G401 (cell line): ENCODE data around the gene TAT. TPM values are rescaled to one million over a fixed set of nuclear protein-coding genes. Genes with fewer than 3 reads are reported as not detected.
A peak's percentile ranks its signal among the peaks of the same experiment; 100 is the strongest.
"Not testable (repeated sequence)": the region's sequence is repeated elsewhere in the genome, so short reads cannot be mapped to it uniquely, and the experiment has no call there.

Experiments used
- DNase-seq: peaks from one replicate; pipeline ENCODE4 v3.0.0-alpha.2; 2015; ENCODE audit warnings: low spot score
- in situ Hi-C: cut with HindIII; loops from 2 replicates; pipeline ENCODE4 v1.10.0; 2016; ENCODE audit warnings: low sequenced_read_pairs, mixed read lengths
- total RNA-seq: library from RNA; depleted of rRNA; stranded (reverse); fragments of >200 nt; shearing (Covaris generic); gene quantifications from 2 replicates; pipeline ENCODE4 v1.2.3, GENCODE V29; 2014; rRNA removed

TAT gene
- not detected in 2 replicates for total RNA-seq

DNA sequence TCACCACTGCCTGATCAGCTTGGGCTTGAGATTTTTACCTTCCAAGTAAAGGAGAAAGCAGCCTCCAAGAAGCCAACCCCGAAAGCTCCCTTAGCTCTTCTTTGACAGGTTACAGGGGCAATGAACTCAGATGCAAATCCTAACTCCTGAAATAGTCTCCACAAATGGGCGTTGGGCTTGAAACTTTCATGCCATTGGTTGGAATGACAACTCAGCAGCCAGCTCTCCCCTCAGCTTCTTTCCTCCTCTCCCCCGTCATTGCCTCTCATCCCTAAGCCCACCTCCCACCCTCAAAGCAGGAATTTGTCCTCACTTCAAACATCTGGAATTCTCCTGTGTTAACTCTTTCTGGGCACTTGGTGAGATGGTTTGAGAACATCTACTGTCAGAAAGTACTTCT lies at the start of gene TAT:
TSS of gene TAT (minus strand) at position 122 of the 400 bp plus-strand sequence. CDS start 677 bp downstream, outside the sequence.
- no peak for DNase-seq
- in situ Hi-C loops = no loop called here

DNA sequence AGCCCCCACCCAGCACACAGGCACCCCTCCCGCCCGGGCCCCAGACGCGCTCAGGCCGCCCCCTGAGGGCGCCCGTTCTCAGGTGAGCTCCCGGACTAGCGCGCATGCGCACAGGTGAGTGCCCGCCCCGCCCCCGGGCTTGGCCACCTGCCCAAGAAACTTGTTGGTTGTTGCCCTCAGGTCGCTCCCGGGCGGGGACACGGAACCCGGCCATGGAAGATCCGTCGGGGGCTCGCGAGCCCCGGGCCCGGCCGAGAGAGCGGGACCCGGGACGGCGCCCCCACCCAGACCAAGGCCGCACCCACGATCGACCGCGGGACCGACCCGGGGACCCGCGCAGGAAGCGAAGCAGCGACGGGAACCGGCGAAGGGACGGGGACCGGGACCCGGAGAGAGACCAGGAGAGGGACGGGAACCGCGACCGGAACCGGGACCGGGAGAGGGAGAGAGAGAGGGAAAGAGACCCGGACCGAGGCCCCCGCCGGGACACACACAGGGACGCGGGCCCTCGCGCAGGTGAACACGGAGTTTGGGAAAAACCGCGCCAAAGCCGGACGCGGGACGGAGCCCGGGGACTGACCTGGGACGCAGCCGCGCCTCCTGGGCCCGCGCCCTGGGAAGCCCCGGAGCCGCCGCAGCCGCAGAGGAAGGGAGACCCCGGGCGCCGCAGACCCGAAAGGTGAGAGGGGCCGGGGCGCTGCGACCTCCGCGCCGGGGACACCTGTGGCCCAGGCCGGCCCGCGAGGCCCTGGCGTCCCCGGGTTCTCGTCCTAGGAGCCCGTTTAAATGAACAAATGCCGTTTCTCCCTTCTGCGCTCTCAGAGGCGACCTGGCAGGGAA lies 49.3 kb upstream of the TAT start, which contains the start of gene MARVELD3:
TSS of gene MARVELD3 (plus strand) at position 167 of the 840 bp plus-strand sequence. CDS start at position 213, 46 bp downstream.
- DNase-seq = no peak
- in situ Hi-C loops = no loop called here

DNA sequence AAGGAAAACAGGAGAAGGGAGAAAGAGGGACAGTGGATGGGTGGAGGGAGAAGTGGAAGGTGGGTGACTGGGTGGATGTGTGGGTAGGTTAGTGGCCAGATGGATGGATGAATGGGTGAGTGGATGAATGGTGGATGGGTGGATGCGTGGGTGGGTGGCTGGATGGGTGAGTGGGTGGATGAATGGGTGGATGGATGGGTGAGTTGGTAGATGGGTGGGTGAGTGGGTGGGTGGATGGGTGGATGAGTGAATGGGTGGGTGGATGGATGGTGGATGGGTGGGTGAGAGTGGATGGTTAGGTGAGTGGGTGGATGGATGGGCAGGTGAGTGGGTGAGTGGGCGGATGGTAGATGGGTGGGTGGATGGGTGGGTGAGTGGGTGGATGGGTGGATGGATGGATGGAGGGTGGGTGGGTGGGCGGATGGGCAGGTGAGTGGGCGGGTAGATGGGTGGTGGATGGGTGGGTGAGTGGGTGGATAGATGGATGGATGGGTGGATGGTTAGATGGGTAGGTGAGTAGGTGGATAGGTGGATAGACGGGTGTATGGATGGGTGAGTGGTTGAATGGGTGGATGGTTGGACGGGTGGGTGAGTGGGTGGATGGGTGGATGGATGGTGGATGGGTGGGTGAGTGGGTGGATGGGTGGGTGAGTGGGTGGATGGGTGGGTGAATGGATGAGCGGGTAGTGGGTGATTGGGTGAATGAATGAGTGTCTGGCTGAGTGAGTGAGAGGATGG lies 48.4 kb upstream of the TAT start:
- in situ Hi-C loops = no loop called here
- no peak for DNase-seq

DNA sequence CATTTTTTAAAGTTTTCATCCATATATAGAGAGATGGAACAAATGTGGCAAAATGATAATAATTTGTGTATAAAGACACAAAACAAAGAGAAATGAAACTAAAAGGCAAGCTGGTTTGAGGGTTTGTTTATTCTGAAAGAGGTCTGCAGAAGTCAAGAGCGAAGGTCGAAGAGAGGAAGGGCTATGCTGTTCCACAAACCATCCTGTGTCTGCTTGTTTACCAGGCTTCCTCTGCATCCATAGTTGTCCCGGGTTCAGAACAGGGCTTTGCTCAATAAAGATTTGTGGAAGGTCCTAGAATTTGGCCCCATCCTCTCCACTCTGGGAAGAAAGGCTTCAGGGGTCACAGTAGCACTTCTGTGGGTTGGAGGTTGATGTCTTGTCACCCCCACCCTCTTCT lies 46.7 kb upstream of the TAT start:
- in situ Hi-C loops = no loop called here
- DNase-seq = no peak

DNA sequence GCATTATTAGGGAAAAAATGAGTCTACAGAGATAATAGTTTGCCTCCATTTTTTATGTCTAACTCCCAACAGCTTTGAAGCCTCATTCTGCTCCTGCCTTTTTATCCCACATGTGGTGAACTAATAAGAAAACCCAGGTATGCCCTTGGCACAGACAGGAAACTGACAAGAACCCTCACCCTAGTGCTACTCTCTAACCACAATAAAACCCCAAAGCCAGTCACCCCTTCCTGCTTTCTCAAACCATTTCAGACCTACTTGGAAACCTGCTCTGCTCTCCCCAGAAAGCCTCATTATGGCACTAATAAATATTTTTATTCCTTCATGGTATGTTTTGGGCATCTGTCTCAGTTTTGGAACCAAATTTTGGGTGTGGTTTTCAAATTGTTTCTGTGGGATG lies 45.2 kb upstream of the TAT start:
- in situ Hi-C loops = no loop called here
- no peak for DNase-seq

DNA sequence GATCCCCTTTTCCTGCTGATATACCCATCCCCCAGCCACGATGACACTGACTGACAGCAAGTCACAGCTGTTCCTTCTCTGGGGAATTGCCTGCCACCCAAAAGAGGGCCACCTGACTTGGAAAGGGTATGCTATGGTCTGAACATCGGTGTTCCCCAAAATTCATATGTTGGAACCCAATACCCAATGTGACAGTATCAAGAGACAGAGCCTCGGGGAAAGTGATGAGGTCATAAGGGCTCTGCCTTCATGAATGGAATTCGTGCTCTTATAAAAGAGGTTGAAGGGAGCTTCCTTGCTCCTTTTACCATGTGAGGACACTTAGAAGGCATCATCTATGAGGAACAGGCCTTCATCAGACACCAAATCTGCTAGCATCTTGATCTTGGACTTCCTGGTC lies 41.5 kb upstream of the TAT start:
- in situ Hi-C loops = no loop called here
- no peak for DNase-seq

DNA sequence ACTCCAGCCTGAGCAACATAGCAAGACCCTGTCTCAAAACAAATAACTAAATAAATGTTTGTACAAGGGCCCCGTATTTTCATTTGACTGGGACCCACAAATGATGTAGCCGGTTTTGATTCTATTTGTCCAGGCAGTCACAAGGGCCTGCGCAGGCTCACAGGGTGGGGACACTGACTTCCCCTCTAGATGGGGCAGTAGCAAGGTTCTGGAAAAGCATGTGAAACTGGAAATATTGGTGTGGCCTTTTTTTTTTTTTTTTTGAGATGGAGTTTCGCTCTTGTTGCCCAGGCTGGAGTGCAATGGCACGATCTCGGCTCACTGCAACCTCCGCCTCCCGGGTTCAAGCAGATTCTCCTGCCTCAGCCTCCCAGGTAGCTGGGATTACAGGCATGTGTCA lies 38.1 kb upstream of the TAT start:
- in situ Hi-C loops, DNase-seq: not testable (repeated sequence)

DNA sequence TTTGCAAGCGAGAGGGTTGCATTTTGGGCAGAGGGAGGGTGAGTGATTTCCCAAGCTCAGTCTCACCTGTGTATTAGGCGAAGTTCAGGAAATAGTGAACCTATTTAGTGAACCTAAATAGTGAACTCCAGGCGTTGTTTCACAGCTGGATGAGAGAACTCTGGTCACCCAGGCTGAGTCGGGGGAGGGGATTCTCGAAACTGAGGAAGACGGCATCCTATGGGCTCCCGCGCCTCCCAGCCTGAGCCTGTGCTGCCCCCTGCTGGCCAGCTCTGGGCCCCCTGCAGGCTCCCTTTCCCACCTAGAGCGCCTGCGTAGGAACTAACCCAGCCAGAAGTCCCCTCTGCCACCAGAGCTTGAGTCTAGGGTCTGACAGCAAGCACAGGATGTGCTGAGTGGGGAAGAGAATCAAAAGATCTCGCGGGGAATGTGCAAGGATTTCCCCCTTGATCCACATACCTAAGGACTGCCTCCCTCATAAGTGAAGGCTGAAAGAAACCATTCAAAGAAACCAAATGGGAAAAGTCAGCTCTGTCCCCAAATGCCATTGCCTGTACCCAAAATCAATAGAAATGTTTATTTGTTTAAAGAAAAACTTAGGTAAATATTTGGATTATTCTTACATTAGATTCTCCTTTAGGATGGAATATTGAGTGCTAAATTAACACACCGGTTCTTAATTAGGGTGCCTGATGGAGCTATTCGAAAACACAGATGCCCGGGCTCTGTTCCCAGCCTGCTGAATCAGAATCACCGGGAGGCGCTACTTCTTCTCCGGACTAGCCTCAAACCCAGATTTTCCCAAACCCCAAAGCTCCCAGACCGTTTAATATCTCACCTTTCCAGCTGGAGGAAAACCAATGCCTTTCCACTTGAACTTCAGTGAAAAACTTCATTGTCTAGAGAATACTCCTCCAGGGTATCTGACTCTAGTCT lies 34.3 kb upstream of the TAT start:
- peak; percentile 13 for DNase-seq

DNA sequence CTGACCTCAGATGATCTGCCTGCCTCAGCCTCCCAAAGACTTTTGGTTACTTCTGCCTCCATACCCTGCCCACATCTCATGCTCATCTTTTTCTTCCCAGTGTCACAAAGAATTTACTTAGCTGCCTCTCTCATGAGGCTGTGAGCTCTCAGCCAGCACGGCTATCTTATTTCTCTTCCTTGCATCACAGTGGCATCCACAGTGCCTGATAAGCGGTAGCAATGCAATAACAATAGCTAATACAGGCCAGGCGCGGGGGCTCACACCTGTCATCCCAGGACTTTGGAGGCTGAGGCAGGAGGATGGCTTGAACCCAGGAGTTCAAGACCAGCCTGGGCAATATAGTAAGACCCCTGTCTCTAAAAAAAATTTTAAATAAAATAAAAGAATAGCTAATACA lies 33.6 kb upstream of the TAT start:
- in situ Hi-C loops = no loop called here
- DNase-seq = no peak

More for the DNA sequence above, 34.3 kb upstream of the TAT start:
- in situ Hi-C loops = no loop called here

DNA sequence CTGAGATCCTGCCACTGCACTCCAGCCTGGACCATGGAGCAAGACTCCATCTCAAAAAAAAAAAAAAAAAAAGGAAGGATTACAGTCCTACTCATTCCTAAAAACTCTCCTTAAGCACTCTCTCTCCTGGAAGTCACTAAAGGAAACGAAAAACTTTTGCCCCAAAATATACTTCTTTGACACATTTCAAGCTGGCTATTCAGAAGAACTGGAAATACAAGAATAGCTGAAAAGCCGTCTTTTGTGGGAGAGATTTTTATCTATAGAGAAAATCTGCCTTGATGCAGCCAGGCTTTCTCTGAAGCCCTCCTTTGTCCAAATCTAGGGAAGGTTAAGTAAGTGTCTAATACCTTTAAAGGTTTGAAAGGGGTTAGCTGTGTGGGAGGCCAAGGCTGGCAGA lies 32.2 kb upstream of the TAT start:
- in situ Hi-C loops = no loop called here
- DNase-seq = no peak

DNA sequence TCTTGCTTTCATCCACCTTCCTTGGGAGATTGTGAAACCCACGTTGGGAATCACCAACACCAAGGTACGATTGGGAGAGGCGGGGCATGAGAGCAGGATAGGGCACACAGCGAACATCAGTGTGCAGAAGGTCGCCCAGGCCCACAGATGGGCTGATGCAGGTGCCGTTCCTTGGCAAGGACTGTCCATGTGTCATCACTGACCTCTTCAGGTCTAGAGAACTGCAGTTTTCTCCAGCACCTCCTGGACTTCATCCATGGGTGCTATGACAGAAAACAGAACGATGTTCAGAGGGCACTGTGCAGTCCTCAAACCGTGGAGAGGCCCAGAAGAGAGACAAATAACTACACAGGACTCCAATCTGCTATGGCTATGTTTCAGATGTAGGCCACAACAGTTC lies 23.9 kb upstream of the TAT start:
- in situ Hi-C loops = no loop called here

DNA sequence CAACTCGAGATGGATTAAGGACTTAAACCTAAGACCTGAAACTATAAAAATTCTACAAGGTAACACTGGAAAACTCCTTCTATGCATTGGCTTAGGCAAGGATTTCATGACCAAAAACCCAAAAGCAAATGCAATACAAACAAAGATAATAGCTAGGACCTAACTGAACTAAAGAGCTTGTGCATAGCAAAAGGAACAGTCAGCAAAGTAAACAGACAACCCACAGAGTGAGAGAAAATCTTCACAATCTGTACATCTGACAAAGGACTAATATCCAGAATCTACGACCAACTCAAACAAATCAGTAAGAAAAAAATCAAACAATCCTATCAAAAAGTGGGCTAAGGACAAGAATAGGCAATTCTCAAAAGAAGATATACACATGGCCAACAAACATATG lies 21.5 kb upstream of the TAT start:
- DNase-seq, in situ Hi-C loops: not testable (repeated sequence)

More for the DNA sequence above, 23.9 kb upstream of the TAT start:
- DNase-seq = no peak

DNA sequence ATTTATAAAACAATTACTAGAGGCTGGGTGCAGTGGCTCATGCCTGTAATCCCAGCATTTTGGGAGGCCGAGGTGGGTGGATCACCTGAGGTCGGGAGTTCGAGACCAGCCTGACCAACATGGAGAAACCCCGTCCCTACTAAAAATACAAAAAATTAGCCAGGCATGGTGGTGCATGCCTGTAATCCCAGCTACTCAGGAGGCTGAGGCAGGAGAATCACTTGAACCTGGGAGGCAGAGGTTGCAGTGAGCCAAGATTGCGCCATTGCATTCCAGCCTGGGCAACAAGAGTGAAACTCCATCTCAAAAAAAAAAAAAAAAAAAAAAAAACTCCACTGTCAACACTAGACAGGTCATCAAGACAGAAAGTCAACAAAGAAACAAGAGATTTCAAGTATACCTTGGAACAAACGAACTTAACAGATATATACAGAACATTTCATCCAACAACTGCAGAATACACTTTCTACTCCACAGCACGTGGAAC lies 18.5 kb upstream of the TAT start:
- in situ Hi-C loops, DNase-seq: not testable (repeated sequence)

DNA sequence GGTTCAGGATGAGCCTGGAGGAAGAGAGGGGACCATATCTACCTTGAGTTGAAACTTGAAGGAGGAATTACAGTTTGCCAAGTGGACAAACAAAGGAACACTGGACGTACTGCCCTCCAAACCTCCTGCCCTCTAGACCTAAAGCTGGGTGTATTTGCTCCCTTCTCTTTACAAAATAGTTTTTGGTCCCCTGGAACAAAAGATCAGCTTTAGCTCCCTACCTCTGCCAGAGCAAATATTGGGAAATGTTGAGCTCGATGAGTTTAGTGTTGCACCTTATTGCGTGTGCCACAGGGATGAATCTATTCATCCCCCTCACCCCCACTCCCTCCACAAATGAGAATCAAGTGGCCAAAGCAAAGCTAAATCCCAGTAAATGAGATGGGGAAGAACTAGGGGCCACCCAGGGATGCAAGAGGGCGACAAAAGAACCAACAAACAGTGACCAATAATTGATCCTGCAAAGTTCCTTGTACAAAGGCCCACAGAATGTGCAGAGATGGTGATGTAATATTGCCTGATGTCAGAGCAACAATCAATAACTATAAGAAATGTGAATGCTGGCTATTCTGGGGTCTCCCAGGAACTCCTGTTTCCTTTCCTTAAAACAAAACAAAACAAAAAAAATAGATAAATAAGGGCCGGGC lies 17.2 kb upstream of the TAT start:
- in situ Hi-C loops = no loop called here
- no peak for DNase-seq

DNA sequence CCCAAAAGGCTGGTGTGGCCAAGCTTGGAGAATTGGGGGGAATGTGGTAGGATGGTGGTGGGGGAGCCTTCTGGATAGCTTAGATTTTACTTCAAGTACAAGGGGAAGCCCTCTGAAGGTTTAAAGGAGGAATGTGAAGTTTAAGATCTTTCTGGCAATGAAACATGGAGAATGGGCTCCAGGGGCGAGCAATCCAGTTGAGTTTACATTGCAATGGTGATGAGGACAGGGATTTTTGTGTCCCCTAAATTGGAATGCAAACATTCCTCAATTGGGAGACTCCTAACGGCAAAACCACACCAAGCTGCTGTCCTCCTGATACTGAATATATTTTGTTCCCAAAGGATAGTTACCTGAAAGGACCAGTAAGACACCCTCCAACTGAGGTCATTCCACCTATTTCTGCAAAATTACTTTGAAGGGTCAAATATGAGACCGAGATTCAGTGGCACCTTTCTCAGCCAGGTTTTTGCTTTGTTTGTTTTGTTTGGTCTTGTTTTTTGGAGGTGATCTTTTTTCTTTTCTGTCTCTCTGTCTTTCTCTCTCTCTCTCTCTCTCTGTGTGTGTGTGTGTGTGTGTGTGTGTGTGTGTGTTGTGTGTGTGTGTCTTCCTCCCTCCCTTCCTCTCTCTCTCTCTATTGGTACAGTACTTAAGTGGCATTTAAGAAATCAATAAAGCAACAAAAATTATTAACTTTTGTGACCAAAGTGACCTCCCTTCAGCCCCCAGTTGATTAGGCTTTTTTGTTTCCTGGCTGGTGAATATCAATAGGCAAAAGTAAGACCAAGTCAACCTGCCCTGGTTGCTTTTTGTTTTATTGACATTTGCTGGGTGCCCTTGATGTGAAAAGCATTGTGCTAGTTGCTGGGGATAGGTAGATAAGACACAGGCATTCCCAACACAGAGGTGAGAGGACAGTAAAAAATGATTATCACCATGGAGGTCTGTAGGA lies 16.4 kb upstream of the TAT start:
- in situ Hi-C loops = no loop called here
- no peak for DNase-seq

DNA sequence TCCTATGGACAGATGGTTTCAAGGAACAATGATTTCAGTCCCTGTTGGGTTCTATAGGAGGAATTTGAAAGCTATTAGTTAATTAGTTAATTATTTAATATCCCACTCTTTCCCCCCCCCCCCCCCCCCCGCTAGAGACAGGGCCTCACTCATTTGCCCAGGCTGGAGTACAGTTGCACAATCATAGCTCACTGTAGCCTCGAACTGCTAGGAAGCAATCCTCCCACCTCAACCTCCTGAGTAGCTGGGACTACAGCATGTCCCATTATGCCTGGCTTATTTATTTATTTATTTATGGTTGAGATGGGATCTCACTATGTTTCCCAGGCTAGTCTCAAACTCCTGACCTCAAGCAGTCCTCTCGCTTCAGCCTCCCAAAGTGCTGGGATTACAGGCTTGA lies 15.0 kb upstream of the TAT start:
- DNase-seq = no peak

DNA sequence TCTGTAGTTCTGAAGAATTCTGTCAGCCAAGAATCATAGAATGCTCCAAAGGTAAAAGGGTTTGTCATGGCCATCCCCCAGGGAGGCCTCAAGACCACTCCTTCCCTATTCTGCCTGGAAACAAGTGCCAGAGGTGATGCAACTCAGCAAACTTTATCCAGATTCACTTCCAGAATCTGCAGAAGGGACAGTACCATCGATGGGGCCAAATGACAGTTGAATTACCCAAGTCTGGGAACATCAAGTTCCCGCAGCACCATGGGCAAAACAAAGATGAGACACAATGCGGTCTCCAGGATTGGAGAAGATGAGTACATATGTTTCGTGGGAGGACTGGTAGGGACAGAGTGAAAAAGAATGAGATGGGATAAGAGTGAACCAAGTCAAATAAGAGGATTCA lies 13.7 kb upstream of the TAT start:
- in situ Hi-C loops = no loop called here
- no peak for DNase-seq

More for the DNA sequence above, 15.0 kb upstream of the TAT start:
- in situ Hi-C loops = no loop called here

DNA sequence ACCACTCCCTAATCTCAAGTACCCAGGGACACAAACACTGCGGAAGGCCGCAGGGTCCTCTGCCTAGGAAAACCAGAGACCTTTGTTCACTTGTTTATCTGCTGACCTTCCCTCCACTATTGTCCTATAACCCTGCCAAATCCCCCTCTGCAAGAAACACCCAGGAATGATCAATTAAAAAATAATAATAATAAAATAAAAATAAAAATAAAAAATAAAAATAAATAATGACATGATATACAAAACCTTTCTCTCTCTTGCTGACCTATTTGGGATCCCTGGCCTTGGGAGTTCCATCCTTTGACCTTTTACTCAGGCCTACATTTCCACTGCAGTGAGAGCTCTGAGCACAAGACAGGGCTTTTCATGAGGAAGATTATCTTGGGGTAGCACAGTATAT lies 13.2 kb upstream of the TAT start:
- in situ Hi-C loops, DNase-seq: not testable (repeated sequence)
